ENCODE measurements around the gene MRPL58. TPM values are rescaled to one million over a fixed set of nuclear protein-coding genes. Genes with fewer than 3 reads are reported as not detected.

MRPL58 gene
- total RNA-seq, 1 experiment from 2014 or later: 195 TPM

GRCh38 chr17:75033346-75034235 is 21.1 kb downstream of the MRPL58 start:
- Histone ChIP-seq H2AFZ (ENCODE audit: low read length) (peak overlapping the region; percentile 91), H3K27ac (ENCODE audit: low read length) (peak overlapping the region; percentile 87), H3K4me1 (ENCODE audit: insufficient read depth, low read length) (peaks cover 36% of the 10 kb centered on the region), H4K20me1 (ENCODE audit: low read length) (no peaks in the 10 kb centered on the region), H3K27me3 (ENCODE audit: low read length) (no peaks in the 10 kb centered on the region), H3K79me2 (ENCODE audit: low read length) (no peaks in the 10 kb centered on the region), H3K4me2 (ENCODE audit: low read length) (peak overlapping the region; percentile 87), H3F3A (ENCODE audit: low read length, unreplicated experiment) (peaks cover 11% of the 10 kb centered on the region), H3K4me3 (ENCODE audit: low read length) (peak overlapping the region; percentile 77), H3K9me2 (replicated peaks; ENCODE audit: low read length) (no peaks in the 10 kb centered on the region), H3K9ac (ENCODE audit: low read length) (peak overlapping the region; percentile 93), H3K36me3 (ENCODE audit: low read depth, low read length) (peaks cover under 1% of the 10 kb centered on the region; the same call in 1 of the 2 replicates), H3K9me3 (ENCODE audit: low read length) (no peaks in the 10 kb centered on the region)
- peak; percentile 38 for ATAC-seq
- intact Hi-C loops (cut with micrococcal nuclease): loop anchor here (1.0 to 10.0 kb wide), 4 partner anchors 47 to 171 kb away; partner anchors contain the start of genes CDR2L, HID1 and NUP85
- TF ChIP-seq EZH2 (IDR thresholded peaks at IDR 0.05; ENCODE audit: low read length, unreplicated experiment) (no peak), CTCF (conservative IDR thresholded peaks at IDR 0.05; ENCODE audit: low read depth, low read length) (0 out of 2 replicates have a peak, but pooled peaks have one; percentile 35), EZH2phosphoT487 (IDR thresholded peaks at IDR 0.05; ENCODE audit: borderline replicate concordance, low read length) (no peak)
- ChIA-PET POLR2A (ENCODE audit: unreplicated experiment) (no interaction called here), CTCF (no interaction called here)
- DNase-seq: peak; percentile 100
- no TSS peak for BruUV-seq (replicated peaks)

- TF ChIP-seq EZH2phosphoT487 (IDR thresholded peaks at IDR 0.05; ENCODE audit: borderline replicate concordance, low read length) (no peak), CTCF (conservative IDR thresholded peaks at IDR 0.05; ENCODE audit: low read depth, low read length) (peak; percentile 3; the same call in 1 of the 2 replicates), EZH2 (IDR thresholded peaks at IDR 0.05; ENCODE audit: low read length, unreplicated experiment) (no peak)
- Histone ChIP-seq H3K9me2 (replicated peaks; ENCODE audit: low read length) (no peaks in the 10 kb centered on the region), H3K4me3 (ENCODE audit: low read length) (peak overlapping the region; percentile 77), H3K9me3 (ENCODE audit: low read length) (no peaks in the 10 kb centered on the region), H3K36me3 (ENCODE audit: low read depth, low read length) (peaks cover 8% of the 10 kb centered on the region; the same call in 1 of the 2 replicates), H3K27me3 (ENCODE audit: low read length) (no peaks in the 10 kb centered on the region), H2AFZ (ENCODE audit: low read length) (peak overlapping the region; percentile 88), H3K4me1 (ENCODE audit: insufficient read depth, low read length) (peaks cover 36% of the 10 kb centered on the region), H3K27ac (ENCODE audit: low read length) (peak overlapping the region; percentile 87), H3K4me2 (ENCODE audit: low read length) (peak overlapping the region; percentile 87), H4K20me1 (ENCODE audit: low read length) (no peaks in the 10 kb centered on the region), H3K9ac (ENCODE audit: low read length) (peak overlapping the region; percentile 93), H3F3A (ENCODE audit: low read length, unreplicated experiment) (peaks cover 11% of the 10 kb centered on the region), H3K79me2 (ENCODE audit: low read length) (no peaks in the 10 kb centered on the region)
- BruUV-seq (replicated peaks): no TSS peak
- ChIA-PET POLR2A (ENCODE audit: unreplicated experiment) (interaction anchor here (0.6 to 1.1 kb wide), 5 partner anchors 21 to 62 kb away, joined by 3 to 42 read pairs (median 3); no protein-coding TSS in a partner anchor), CTCF (interaction anchor here (0.6 to 1.2 kb wide), 4 partner anchors 10 to 393 kb away, joined by 3 to 6 read pairs (median 4); partner anchors contain the start of genes ATP5PD and KCTD2)
- intact Hi-C loops (cut with micrococcal nuclease): loop anchor here (2.0 to 10.0 kb wide), 3 partner anchors 48 to 170 kb away; partner anchors contain the start of genes CDR2L, HID1 and NUP85
- ATAC-seq: peak; percentile 33
- DNase-seq: peak; percentile 99
Observed at GRCh38 chr17:75034236-75034908, 21.9 kb downstream of the MRPL58 start.

All from PC-3 (cell line).